DMS153 treated with DMSO at 0.1 percent for 48 hours (cell line): ENCODE data around the gene GLP2R.

Experiments
- DNase-seq: peaks from one replicate; lab custom pipeline; 2025; ENCODE audit not compliant: unreplicated experiment; lab: John Stamatoyannopoulos, UW

The GLP2R gene

GRCh38 chr17:9813166-9813565, 12.6 kb upstream of the GLP2R start:
- no peak for DNase-seq

GRCh38 chr17:9814337-9814945, 11.3 kb upstream of the GLP2R start:
- no peak for DNase-seq

- DNase-seq: no peak
Measured at GRCh38 chr17:9816472-9816871, 9.3 kb upstream of the GLP2R start.

- no peak for DNase-seq
Measured at GRCh38 chr17:9817086-9817485, 8.6 kb upstream of the GLP2R start.

- no peak for DNase-seq
Measured at GRCh38 chr17:9818760-9819159, 7.0 kb upstream of the GLP2R start.

GRCh38 chr17:9820448-9820847, 5.3 kb upstream of the GLP2R start:
- DNase-seq: no peak

- DNase-seq: no peak
Measured at GRCh38 chr17:9821921-9822320, 3.8 kb upstream of the GLP2R start, which contains the start of gene GSG1L2. Gene GSG1L2 (minus strand): TSS chr17:9822079. CDS start chr17:9822071, 8 bp downstream.

- no peak for DNase-seq
Measured at GRCh38 chr17:9824094-9824493, 1.6 kb upstream of the GLP2R start.

GRCh38 chr17:9824797-9825338, 856 bp upstream of the GLP2R start:
- DNase-seq: no peak

GRCh38 chr17:9828296-9829295, 2.9 kb downstream of the GLP2R start:
- no peak for DNase-seq

- no peak for DNase-seq
Measured at GRCh38 chr17:9829343-9829742, 3.6 kb downstream of the GLP2R start.

GRCh38 chr17:9830711-9831110, 5.0 kb downstream of the GLP2R start:
- no peak for DNase-seq

GRCh38 chr17:9833922-9834321, 8.2 kb downstream of the GLP2R start:
- DNase-seq: no peak

GRCh38 chr17:9837551-9838471, 12.1 kb downstream of the GLP2R start:
- DNase-seq: no peak

- no peak for DNase-seq
Measured at GRCh38 chr17:9839433-9839832, 13.7 kb downstream of the GLP2R start.

- no peak for DNase-seq
Measured at GRCh38 chr17:9842057-9842758, 16.5 kb downstream of the GLP2R start.

- DNase-seq: no peak
Measured at GRCh38 chr17:9843152-9844010, 17.7 kb downstream of the GLP2R start.

- no peak for DNase-seq
Measured at GRCh38 chr17:9844153-9844552, 18.4 kb downstream of the GLP2R start.

- no peak for DNase-seq
Measured at GRCh38 chr17:9845306-9845705, 19.6 kb downstream of the GLP2R start.
